ENCODE results near the gene ITGA2.

The ITGA2 gene

GRCh38 chr5:53052499-53052898 is 63.3 kb downstream of the ITGA2 start:
- no peak for TF ChIP-seq FOXM1 (IDR thresholded peaks at IDR 0.05; ENCODE audit: borderline replicate concordance, low read depth)

- no peak for TF ChIP-seq CEBPB (IDR thresholded peaks at IDR 0.05)
- TF ChIP-seq TCF12 (IDR thresholded peaks at IDR 0.05; ENCODE audit: low read depth): no peak
- TF ChIP-seq TAF1 (IDR thresholded peaks at IDR 0.05; ENCODE audit: low read depth): no peak
- no peak for TF ChIP-seq USF1 (IDR thresholded peaks at IDR 0.05)
- no peak for TF ChIP-seq NFIC (IDR thresholded peaks at IDR 0.05)
Measured at GRCh38 chr5:53053364-53053763, 64.2 kb downstream of the ITGA2 start.

GRCh38 chr5:53055365-53055764 is 66.2 kb downstream of the ITGA2 start:
- TF ChIP-seq TAF1 (IDR thresholded peaks at IDR 0.05; ENCODE audit: low read depth): no peak
- no peak for TF ChIP-seq USF1 (IDR thresholded peaks at IDR 0.05)
- no peak for TF ChIP-seq MAX (IDR thresholded peaks at IDR 0.05)
- TF ChIP-seq TEAD4 (IDR thresholded peaks at IDR 0.05): no peak
- TF ChIP-seq NFIC (IDR thresholded peaks at IDR 0.05): no peak

- TF ChIP-seq USF1 (IDR thresholded peaks at IDR 0.05): no peak
- TF ChIP-seq MAX (IDR thresholded peaks at IDR 0.05): no peak
- no peak for TF ChIP-seq EGR1 (IDR thresholded peaks at IDR 0.05)
- TF ChIP-seq TAF1 (IDR thresholded peaks at IDR 0.05; ENCODE audit: low read depth): no peak
- TF ChIP-seq EP300 (IDR thresholded peaks at IDR 0.05; ENCODE audit: borderline replicate concordance): no peak
- TF ChIP-seq ZBTB7A (IDR thresholded peaks at IDR 0.05; ENCODE audit: low read depth): no peak
Measured at GRCh38 chr5:53059281-53059680, 70.1 kb downstream of the ITGA2 start.

GRCh38 chr5:53063176-53063575 is 74.0 kb downstream of the ITGA2 start:
- TF ChIP-seq FOXM1 (IDR thresholded peaks at IDR 0.05; ENCODE audit: borderline replicate concordance, low read depth) (no peak), NFIC (IDR thresholded peaks at IDR 0.05) (no peak), CEBPB (IDR thresholded peaks at IDR 0.05) (no peak), CREB1 (IDR thresholded peaks at IDR 0.05; ENCODE audit: low read depth) (no peak), RAD21 (IDR thresholded peaks at IDR 0.05; ENCODE audit: low read depth) (no peak), ZBTB7A (IDR thresholded peaks at IDR 0.05; ENCODE audit: low read depth) (no peak), TAF1 (IDR thresholded peaks at IDR 0.05; ENCODE audit: low read depth) (no peak), EP300 (IDR thresholded peaks at IDR 0.05; ENCODE audit: borderline replicate concordance) (no peak), REST (IDR thresholded peaks at IDR 0.05; ENCODE audit: low read depth) (no peak), MAX (IDR thresholded peaks at IDR 0.05) (no peak), USF1 (IDR thresholded peaks at IDR 0.05) (no peak), YY1 (IDR thresholded peaks at IDR 0.05; ENCODE audit: low read depth) (no peak)

- no peak for TF ChIP-seq EP300 (IDR thresholded peaks at IDR 0.05; ENCODE audit: borderline replicate concordance)
Measured at GRCh38 chr5:53063791-53064190, 74.6 kb downstream of the ITGA2 start.

GRCh38 chr5:53066088-53066487 is 76.9 kb downstream of the ITGA2 start:
- TF ChIP-seq ZBTB7A (IDR thresholded peaks at IDR 0.05; ENCODE audit: low read depth) (no peak), EP300 (IDR thresholded peaks at IDR 0.05; ENCODE audit: borderline replicate concordance) (no peak), EGR1 (IDR thresholded peaks at IDR 0.05) (no peak), TEAD4 (IDR thresholded peaks at IDR 0.05) (no peak), YY1 (IDR thresholded peaks at IDR 0.05; ENCODE audit: low read depth) (no peak), RAD21 (IDR thresholded peaks at IDR 0.05; ENCODE audit: low read depth) (no peak), MAX (IDR thresholded peaks at IDR 0.05) (no peak), TCF12 (IDR thresholded peaks at IDR 0.05; ENCODE audit: low read depth) (no peak), CREB1 (IDR thresholded peaks at IDR 0.05; ENCODE audit: low read depth) (no peak), REST (IDR thresholded peaks at IDR 0.05; ENCODE audit: low read depth) (no peak)
